Activated naive CD8-positive, alpha-beta T cell treated with anti-CD3 and anti-CD28 coated beads for 36 hours (primary cell): ENCODE results near the gene FERMT1. TPM values are rescaled to one million over a fixed set of nuclear protein-coding genes. Genes with fewer than 3 reads are reported as not detected.

ENCODE experiments used
- DNase-seq: peaks from one replicate; pipeline ENCODE4 v3.0.0; 2021
- H3K27ac Mint-ChIP-seq: one replicate; pipeline ENCODE4 v1.8.0; 2022; ENCODE audit warnings: mild to moderate bottlenecking, moderate library complexity, mixed read lengths
- H3K27me3 Mint-ChIP-seq: one replicate; pipeline ENCODE4 v1.8.0; 2022; ENCODE audit warnings: mild to moderate bottlenecking, mixed read lengths
- H3K36me3 Mint-ChIP-seq: one replicate; pipeline ENCODE4 v1.8.0; 2021; ENCODE audit warnings: mild to moderate bottlenecking, mixed read lengths
- H3K4me1 Mint-ChIP-seq: one replicate; pipeline ENCODE4 v1.8.0; 2021; ENCODE audit warnings: mixed read lengths
- H3K4me3 Mint-ChIP-seq: one replicate; pipeline ENCODE4 v1.8.0; 2022; ENCODE audit warnings: mild to moderate bottlenecking, moderate library complexity, mixed read lengths
- H3K9me3 Mint-ChIP-seq: one replicate; pipeline ENCODE4 v1.8.0; 2022; ENCODE audit warnings: mixed read lengths
- total RNA-seq, 2 experiments: library from RNA; stranded (reverse); gene quantifications; one replicate each; pipeline ENCODE4 v1.2.3, GENCODE V29; 2021

The FERMT1 gene, protein sequence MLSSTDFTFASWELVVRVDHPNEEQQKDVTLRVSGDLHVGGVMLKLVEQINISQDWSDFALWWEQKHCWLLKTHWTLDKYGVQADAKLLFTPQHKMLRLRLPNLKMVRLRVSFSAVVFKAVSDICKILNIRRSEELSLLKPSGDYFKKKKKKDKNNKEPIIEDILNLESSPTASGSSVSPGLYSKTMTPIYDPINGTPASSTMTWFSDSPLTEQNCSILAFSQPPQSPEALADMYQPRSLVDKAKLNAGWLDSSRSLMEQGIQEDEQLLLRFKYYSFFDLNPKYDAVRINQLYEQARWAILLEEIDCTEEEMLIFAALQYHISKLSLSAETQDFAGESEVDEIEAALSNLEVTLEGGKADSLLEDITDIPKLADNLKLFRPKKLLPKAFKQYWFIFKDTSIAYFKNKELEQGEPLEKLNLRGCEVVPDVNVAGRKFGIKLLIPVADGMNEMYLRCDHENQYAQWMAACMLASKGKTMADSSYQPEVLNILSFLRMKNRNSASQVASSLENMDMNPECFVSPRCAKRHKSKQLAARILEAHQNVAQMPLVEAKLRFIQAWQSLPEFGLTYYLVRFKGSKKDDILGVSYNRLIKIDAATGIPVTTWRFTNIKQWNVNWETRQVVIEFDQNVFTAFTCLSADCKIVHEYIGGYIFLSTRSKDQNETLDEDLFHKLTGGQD
- total RNA-seq, result under 1 TPM; 0.32 to 0.52 TPM

- Mint-ChIP-seq H3K27ac (no peak within 1 kb of the TSS), H3K36me3 (no peaks in the 10 kb centered on the region), H3K27me3 (peaks cover 62% of the 10 kb centered on the region), H3K4me3 (peak within 1 kb of the TSS; percentile 52), H3K9me3 (no peaks in the 10 kb centered on the region), H3K4me1 (peaks cover 4% of the 10 kb centered on the region)
- DNase-seq, result peak; percentile 60
Measured at GRCh38 chr20:6122873-6123648, at the start of gene FERMT1. Gene FERMT1, minus strand, starts transcription at chr20:6123030. Its CDS starts 3,476 bp downstream, at chr20:6119554.

DNA sequence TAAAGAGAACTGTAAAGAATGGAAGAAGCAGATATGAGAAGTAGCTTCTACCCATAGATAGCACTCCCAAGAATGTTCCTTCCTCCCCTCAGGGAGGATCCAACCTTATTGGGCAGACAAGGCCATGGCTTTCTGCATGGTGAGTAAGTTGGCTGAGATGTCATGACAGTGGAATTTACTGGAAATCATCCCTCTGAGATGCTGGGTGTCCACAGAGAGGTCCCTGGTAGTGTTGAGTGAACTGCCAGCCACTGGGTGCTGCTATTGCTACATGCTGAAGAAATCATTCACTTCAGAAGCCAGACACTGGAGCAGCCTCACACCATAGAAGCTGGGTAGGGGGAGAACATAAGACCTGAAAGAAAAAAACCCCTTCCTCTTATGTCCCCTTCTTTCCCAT is 46.4 kb upstream of the FERMT1 start:
- H3K9me3 Mint-ChIP-seq, result peaks cover 6% of the 10 kb centered on the region
- DNase-seq, result no peak
- H3K27ac Mint-ChIP-seq, result no peak overlapping the region
- H3K4me3 Mint-ChIP-seq, result no peak overlapping the region
- no peaks in the 10 kb centered on the region for H3K36me3 Mint-ChIP-seq
- peaks cover 7% of the 10 kb centered on the region for H3K27me3 Mint-ChIP-seq
- H3K4me1 Mint-ChIP-seq, result no peaks in the 10 kb centered on the region

GRCh38 chr20:6168204-6168603 is 45.4 kb upstream of the FERMT1 start:
- no peaks in the 10 kb centered on the region for H3K36me3 Mint-ChIP-seq
- no peaks in the 10 kb centered on the region for H3K4me1 Mint-ChIP-seq
- peaks cover 7% of the 10 kb centered on the region for H3K27me3 Mint-ChIP-seq
- DNase-seq, result no peak
- no peak overlapping the region for H3K4me3 Mint-ChIP-seq
- no peak overlapping the region for H3K27ac Mint-ChIP-seq
- H3K9me3 Mint-ChIP-seq, result peaks cover 6% of the 10 kb centered on the region

DNA sequence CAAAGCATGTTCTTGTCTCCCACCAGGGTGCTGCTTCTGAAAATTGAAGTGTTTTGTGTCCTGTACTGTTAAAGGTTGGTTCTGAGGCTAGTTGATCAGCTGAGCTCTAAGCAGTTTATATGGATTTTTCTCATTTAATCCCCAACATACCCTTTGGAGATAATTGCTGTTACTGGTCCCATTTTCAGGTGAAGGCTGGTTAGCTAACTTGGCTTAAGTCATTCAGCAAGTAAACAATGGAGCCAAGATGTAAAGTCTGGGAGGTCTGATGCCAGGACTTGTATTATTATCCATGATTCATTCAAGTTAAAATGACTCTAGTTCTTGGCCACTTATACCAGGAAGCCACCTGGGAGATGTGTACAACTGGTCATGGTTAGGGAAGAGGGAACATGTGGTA is 42.5 kb upstream of the FERMT1 start:
- H3K4me3 Mint-ChIP-seq, result no peak overlapping the region
- DNase-seq, result no peak
- H3K36me3 Mint-ChIP-seq, result no peaks in the 10 kb centered on the region
- H3K27me3 Mint-ChIP-seq, result peaks cover 11% of the 10 kb centered on the region
- H3K4me1 Mint-ChIP-seq, result no peaks in the 10 kb centered on the region
- no peak overlapping the region for H3K27ac Mint-ChIP-seq
- peaks cover 2% of the 10 kb centered on the region for H3K9me3 Mint-ChIP-seq

GRCh38 chr20:6164421-6165341 is 41.9 kb upstream of the FERMT1 start:
- Mint-ChIP-seq H3K27ac (no peak overlapping the region), H3K27me3 (peaks cover 11% of the 10 kb centered on the region), H3K36me3 (no peaks in the 10 kb centered on the region)

GRCh38 chr20:6160736-6161135 is 37.9 kb upstream of the FERMT1 start:
- DNase-seq, result no peak
- Mint-ChIP-seq H3K36me3 (no peaks in the 10 kb centered on the region), H3K27me3 (peaks cover 21% of the 10 kb centered on the region), H3K9me3 (peaks cover 11% of the 10 kb centered on the region), H3K27ac (no peak overlapping the region), H3K4me3 (no peak overlapping the region), H3K4me1 (no peaks in the 10 kb centered on the region)

More at GRCh38 chr20:6164421-6165341, 41.9 kb upstream of the FERMT1 start:
- H3K4me1 Mint-ChIP-seq, result no peaks in the 10 kb centered on the region
- H3K4me3 Mint-ChIP-seq, result no peak overlapping the region
- DNase-seq, result no peak
- peaks cover 2% of the 10 kb centered on the region for H3K9me3 Mint-ChIP-seq

DNA sequence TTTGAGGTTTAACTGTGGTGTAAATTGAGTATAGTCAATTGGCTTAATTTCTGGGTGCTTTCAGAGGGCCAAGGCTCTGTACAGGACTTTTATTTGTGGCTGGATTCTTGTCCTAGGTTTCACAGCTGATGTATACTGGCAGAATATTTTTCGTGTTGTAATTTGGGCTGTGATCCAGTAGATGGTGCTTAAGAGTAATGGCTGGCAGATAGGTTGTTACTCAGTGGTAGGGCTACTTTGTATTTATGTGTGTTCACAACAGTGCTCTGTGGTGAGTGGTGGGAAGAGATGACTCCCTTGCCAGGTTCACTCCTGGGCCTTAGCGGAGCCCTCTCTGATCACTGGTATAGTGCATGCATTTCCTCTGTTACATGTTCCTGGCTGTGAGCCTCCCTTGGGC is 34.5 kb upstream of the FERMT1 start:
- H3K4me3 Mint-ChIP-seq, result no peak overlapping the region
- H3K4me1 Mint-ChIP-seq, result no peaks in the 10 kb centered on the region
- H3K36me3 Mint-ChIP-seq, result no peaks in the 10 kb centered on the region

DNA sequence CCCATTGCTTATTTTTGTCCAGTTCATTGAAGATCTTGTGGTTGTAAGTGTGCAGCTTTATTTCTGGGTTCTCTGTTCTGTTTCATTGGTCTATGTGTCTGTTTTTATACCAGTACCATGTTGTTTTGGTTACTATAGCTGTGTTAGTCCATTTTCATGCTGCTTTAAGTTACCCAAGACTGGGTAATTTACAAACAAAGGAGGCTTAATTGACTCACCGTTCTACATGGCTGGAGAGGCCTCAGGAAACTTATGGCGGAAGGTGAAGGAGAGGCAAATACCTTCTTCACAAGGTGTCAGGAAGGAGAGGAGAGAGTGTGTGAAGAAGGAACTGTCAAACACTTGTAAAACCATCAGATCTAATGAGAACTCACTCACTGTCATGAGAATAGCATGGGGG is 29.9 kb upstream of the FERMT1 start:
- H3K4me1 Mint-ChIP-seq, result no peaks in the 10 kb centered on the region
- peaks cover 21% of the 10 kb centered on the region for H3K27me3 Mint-ChIP-seq
- H3K36me3 Mint-ChIP-seq, result no peaks in the 10 kb centered on the region
- no peak for DNase-seq
- H3K9me3 Mint-ChIP-seq, result peaks cover 11% of the 10 kb centered on the region
- H3K4me3 Mint-ChIP-seq, result no peak overlapping the region
- no peak overlapping the region for H3K27ac Mint-ChIP-seq

More for the DNA sequence above, 34.5 kb upstream of the FERMT1 start:
- DNase-seq, result no peak
- H3K9me3 Mint-ChIP-seq, result peaks cover 11% of the 10 kb centered on the region
- H3K27ac Mint-ChIP-seq, result no peak overlapping the region
- H3K27me3 Mint-ChIP-seq, result peaks cover 24% of the 10 kb centered on the region

- Mint-ChIP-seq H3K4me1 (no peaks in the 10 kb centered on the region), H3K27me3 (peaks cover 7% of the 10 kb centered on the region), H3K4me3 (no peak overlapping the region), H3K27ac (no peak overlapping the region), H3K9me3 (no peaks in the 10 kb centered on the region), H3K36me3 (no peaks in the 10 kb centered on the region)
- no peak for DNase-seq
Measured at GRCh38 chr20:6148073-6148472, 25.2 kb upstream of the FERMT1 start.

DNA sequence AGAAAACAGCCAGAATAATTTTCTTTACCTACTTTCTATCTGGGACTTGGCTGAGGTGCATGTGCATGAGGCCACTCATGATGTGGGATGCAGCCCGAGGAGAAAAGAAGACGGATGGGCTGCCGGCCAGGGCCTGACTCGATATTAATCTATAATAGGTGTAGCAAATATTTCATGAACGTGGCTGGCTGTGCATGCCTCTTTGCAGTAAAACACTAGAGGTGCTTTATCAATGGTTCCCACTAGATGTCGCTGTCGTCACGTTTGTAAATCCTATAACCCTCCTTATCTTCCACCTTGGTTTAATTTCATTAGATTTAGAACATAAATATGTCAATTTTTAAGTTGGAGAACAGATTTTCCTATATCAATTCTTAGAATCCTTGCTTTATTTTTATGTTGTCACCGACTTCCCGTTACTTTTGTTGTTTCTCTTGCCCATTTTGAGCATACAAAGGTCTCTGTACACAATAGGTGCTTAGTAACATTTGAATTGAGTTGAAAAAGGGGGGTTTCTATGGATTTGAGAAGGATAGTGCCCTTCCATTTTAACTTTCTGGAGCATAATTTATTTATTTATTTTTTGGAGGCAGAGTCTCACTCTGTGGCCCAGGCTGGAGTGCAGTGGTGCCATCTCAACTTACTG is 19.6 kb upstream of the FERMT1 start:
- H3K27ac Mint-ChIP-seq, result no peak overlapping the region
- H3K36me3 Mint-ChIP-seq, result no peaks in the 10 kb centered on the region
- no peak for DNase-seq
- no peak overlapping the region for H3K4me3 Mint-ChIP-seq
- H3K27me3 Mint-ChIP-seq, result peaks cover 17% of the 10 kb centered on the region
- H3K9me3 Mint-ChIP-seq, result no peaks in the 10 kb centered on the region
- H3K4me1 Mint-ChIP-seq, result no peaks in the 10 kb centered on the region

- Mint-ChIP-seq H3K27me3 (peaks cover 27% of the 10 kb centered on the region), H3K27ac (no peak overlapping the region), H3K36me3 (no peaks in the 10 kb centered on the region), H3K4me3 (no peak overlapping the region), H3K9me3 (no peaks in the 10 kb centered on the region), H3K4me1 (no peaks in the 10 kb centered on the region)
- DNase-seq, result peak; percentile 14
Measured at GRCh38 chr20:6140947-6141346, 18.1 kb upstream of the FERMT1 start.

GRCh38 chr20:6135347-6135746 is 12.5 kb upstream of the FERMT1 start:
- peaks cover 24% of the 10 kb centered on the region for H3K27me3 Mint-ChIP-seq
- no peak for DNase-seq
- no peaks in the 10 kb centered on the region for H3K4me1 Mint-ChIP-seq
- H3K36me3 Mint-ChIP-seq, result no peaks in the 10 kb centered on the region
- H3K4me3 Mint-ChIP-seq, result no peak overlapping the region
- no peaks in the 10 kb centered on the region for H3K9me3 Mint-ChIP-seq
- no peak overlapping the region for H3K27ac Mint-ChIP-seq

DNA sequence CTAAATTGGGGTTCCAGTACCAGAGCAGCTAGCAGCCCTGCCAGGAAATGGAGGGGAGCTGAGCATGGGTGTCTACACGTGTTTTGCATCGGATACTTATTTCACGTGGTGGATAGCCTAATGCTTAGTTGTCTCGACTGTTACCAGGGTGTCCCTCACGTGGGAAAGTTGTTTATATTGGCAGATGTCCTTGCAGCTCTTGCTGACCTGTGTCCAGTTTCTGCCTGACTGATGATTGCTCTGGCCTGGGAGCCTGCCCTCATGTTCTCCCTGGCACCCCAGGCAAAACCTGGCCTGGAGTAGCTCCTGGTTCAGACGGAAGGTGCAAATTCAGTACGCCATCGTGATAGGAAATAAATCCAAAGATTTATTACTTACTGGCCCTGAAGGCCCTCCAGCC is 11.8 kb upstream of the FERMT1 start:
- Mint-ChIP-seq H3K9me3 (no peaks in the 10 kb centered on the region), H3K4me3 (no peak overlapping the region), H3K4me1 (no peaks in the 10 kb centered on the region), H3K27me3 (peaks cover 24% of the 10 kb centered on the region), H3K27ac (no peak overlapping the region), H3K36me3 (no peaks in the 10 kb centered on the region)
- DNase-seq, result no peak

GRCh38 chr20:6130045-6130444 is 7.2 kb upstream of the FERMT1 start:
- H3K27ac Mint-ChIP-seq, result no peak overlapping the region
- no peaks in the 10 kb centered on the region for H3K36me3 Mint-ChIP-seq
- no peak for DNase-seq
- no peaks in the 10 kb centered on the region for H3K9me3 Mint-ChIP-seq
- no peak overlapping the region for H3K4me3 Mint-ChIP-seq
- H3K27me3 Mint-ChIP-seq, result peaks cover 15% of the 10 kb centered on the region
- no peaks in the 10 kb centered on the region for H3K4me1 Mint-ChIP-seq
